ENCODE results near the gene SYNGR3.

DNA sequence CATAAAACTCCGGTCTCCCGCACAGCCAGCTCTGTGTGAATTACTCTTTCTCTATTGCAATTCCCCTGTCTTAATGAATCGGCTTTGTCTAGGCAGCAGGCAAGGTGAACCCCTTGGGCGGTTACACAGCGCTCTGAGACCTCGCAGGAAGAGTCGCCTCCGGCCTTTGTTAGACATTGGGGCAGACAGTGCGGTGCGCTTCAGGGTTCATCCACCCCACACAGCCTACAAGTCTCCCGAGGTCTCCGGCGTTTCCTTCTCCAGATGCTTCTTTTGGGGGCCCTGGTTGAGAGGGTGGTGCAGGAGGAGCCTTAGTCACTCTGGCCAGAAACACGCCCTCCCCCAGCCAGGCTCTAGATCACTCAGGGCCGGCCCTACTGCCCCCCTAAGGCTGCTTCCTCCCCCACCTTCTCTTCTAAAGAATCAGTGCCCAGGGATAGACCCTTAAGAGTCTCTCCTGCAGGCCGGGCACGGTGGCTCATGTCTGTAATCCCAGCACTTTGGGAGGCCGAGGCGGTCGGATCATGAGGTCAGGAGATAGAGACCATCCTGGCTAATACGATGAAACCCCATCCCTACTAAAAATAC lies 45.1 kb upstream of the SYNGR3 start:
- no peak for TF ChIP-seq POLR2A (IDR thresholded peaks at IDR 0.05)
- TF ChIP-seq, protein P1, sequence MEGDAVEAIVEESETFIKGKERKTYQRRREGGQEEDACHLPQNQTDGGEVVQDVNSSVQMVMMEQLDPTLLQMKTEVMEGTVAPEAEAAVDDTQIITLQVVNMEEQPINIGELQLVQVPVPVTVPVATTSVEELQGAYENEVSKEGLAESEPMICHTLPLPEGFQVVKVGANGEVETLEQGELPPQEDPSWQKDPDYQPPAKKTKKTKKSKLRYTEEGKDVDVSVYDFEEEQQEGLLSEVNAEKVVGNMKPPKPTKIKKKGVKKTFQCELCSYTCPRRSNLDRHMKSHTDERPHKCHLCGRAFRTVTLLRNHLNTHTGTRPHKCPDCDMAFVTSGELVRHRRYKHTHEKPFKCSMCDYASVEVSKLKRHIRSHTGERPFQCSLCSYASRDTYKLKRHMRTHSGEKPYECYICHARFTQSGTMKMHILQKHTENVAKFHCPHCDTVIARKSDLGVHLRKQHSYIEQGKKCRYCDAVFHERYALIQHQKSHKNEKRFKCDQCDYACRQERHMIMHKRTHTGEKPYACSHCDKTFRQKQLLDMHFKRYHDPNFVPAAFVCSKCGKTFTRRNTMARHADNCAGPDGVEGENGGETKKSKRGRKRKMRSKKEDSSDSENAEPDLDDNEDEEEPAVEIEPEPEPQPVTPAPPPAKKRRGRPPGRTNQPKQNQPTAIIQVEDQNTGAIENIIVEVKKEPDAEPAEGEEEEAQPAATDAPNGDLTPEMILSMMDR (IDR thresholded peaks at IDR 0.05), result no peak
- TF ChIP-seq POLR2AphosphoS5 (IDR thresholded peaks at IDR 0.05; ENCODE audit: insufficient read depth in 1 of 2, low read depth in 1 of 2), result no peak
